Colonic mucosa (tissue), 4 donors: ENCODE results near the gene CRISPLD2. TPM values are rescaled to one million over a fixed set of nuclear protein-coding genes. Genes with fewer than 3 reads are reported as not detected.
"Not testable (repeated sequence)": the region's sequence is repeated elsewhere in the genome, so short reads cannot be mapped to it uniquely, and the experiment has no call there.

Experiments
- DNase-seq: peaks from one replicate; pipeline ENCODE4 v3.0.0-alpha.2; 2020
- H3K27ac ChIP-seq: fragments of 200-600 bp; one replicate; pipeline ENCODE4 v1.8.0; 2021
- H3K27me3 ChIP-seq: fragments of 200-600 bp; one replicate; pipeline ENCODE4 v1.8.0; 2021
- H3K36me3 ChIP-seq: fragments of 200-600 bp; one replicate; pipeline ENCODE4 v1.8.0; 2021
- H3K4me1 ChIP-seq: fragments of 200-600 bp; one replicate; pipeline ENCODE4 v1.8.0; 2021; ENCODE audit warnings: mild to moderate bottlenecking
- H3K4me3 ChIP-seq: fragments of 200-600 bp; one replicate; pipeline ENCODE4 v1.8.0; 2021
- H3K9ac ChIP-seq, 2 donors: one replicate each; pipeline ENCODE4 v1.7.0; 2013; ENCODE audit warnings: control low read depth in 2 of 2, low read depth in 2 of 2, low read length in 2 of 2
- H3K9me3 ChIP-seq: fragments of 200-600 bp; one replicate; pipeline ENCODE4 v1.8.0; 2021
- CTCF ChIP-seq: fragments of 200-600 bp; IDR thresholded peaks from one replicate; pipeline ENCODE4 v1.8.0; 2022; ENCODE audit warnings: antibody characterized with exemption, mild to moderate bottlenecking
- intact Hi-C: fragments of 100-400 bp; cut with DNase I; formaldehyde crosslinking; loops from one replicate; pipeline ENCODE4 v1.14.1; 2022
- total RNA-seq, 2 donors: library from RNA; stranded (reverse); fragmentation: NEBNext Ultra II Directional in 1 of 2; extraction: Animal tissue kit (Norgen Biotek cat#: 25700) in 1 of 2; gene quantifications; one replicate each; pipeline ENCODE4 v1.2.1, GENCODE V29; 2021
- donor health status: healthy.
- donor health status: DM: no; HTN: no; CAD: no.
- donor health status: DM: no; HTN: no; CAD: no.

The CRISPLD2 gene
- total RNA-seq, 2 donors from 2014 or later = 10.4 to 37.9 TPM

GRCh38 chr16:84864326-84864955 is 44.7 kb downstream of the CRISPLD2 start:
- Histone ChIP-seq H3K36me3 (no peaks in the 10 kb centered on the region), H3K4me1 (no peaks in the 10 kb centered on the region), H3K27ac (no peak overlapping the region), H3K27me3 (no peaks in the 10 kb centered on the region), H3K9me3 (no peaks in the 10 kb centered on the region), H3K9ac (no peak overlapping the region), H3K4me3 (no peak overlapping the region)
- intact Hi-C loops = no loop called here
- no peak for DNase-seq
- TF ChIP-seq CTCF = no peak

GRCh38 chr16:84867696-84868095 is 47.9 kb downstream of the CRISPLD2 start:
- intact Hi-C loops = no loop called here
- no peaks in the 10 kb centered on the region for H3K9me3 ChIP-seq
- H3K27ac ChIP-seq = no peak overlapping the region
- DNase-seq = no peak
- H3K27me3 ChIP-seq = no peaks in the 10 kb centered on the region
- H3K4me3 ChIP-seq = no peak overlapping the region
- H3K9ac ChIP-seq = no peak overlapping the region
- TF ChIP-seq CTCF = no peak
- no peaks in the 10 kb centered on the region for H3K36me3 ChIP-seq
- H3K4me1 ChIP-seq = no peaks in the 10 kb centered on the region

GRCh38 chr16:84868328-84868727 is 48.5 kb downstream of the CRISPLD2 start:
- Histone ChIP-seq H3K4me1 (no peaks in the 10 kb centered on the region), H3K27me3 (no peaks in the 10 kb centered on the region), H3K9me3 (no peaks in the 10 kb centered on the region), H3K27ac (no peak overlapping the region), H3K36me3 (no peaks in the 10 kb centered on the region), H3K4me3 (no peak overlapping the region), H3K9ac (no peak overlapping the region)
- no peak for TF ChIP-seq CTCF
- no peak for DNase-seq
- intact Hi-C loops = no loop called here

GRCh38 chr16:84868829-84869472 is 49.2 kb downstream of the CRISPLD2 start:
- Histone ChIP-seq H3K27me3 (no peaks in the 10 kb centered on the region), H3K27ac (no peak overlapping the region), H3K36me3 (no peaks in the 10 kb centered on the region), H3K4me1 (no peaks in the 10 kb centered on the region), H3K9ac (no peak overlapping the region), H3K4me3 (no peak overlapping the region), H3K9me3 (no peaks in the 10 kb centered on the region)
- intact Hi-C loops = no loop called here
- DNase-seq = no peak
- TF ChIP-seq CTCF = no peak

- Histone ChIP-seq H3K9ac (no peak overlapping the region), H3K4me1 (no peaks in the 10 kb centered on the region), H3K36me3 (no peaks in the 10 kb centered on the region), H3K27ac (no peak overlapping the region), H3K4me3 (no peak overlapping the region), H3K27me3 (no peaks in the 10 kb centered on the region), H3K9me3 (no peaks in the 10 kb centered on the region)
- TF ChIP-seq CTCF = no peak
- no peak for DNase-seq
- intact Hi-C loops = no loop called here
Measured at GRCh38 chr16:84869473-84869845, 49.7 kb downstream of the CRISPLD2 start.

GRCh38 chr16:84872971-84873370 is 53.2 kb downstream of the CRISPLD2 start:
- H3K4me1 ChIP-seq, H3K9me3 ChIP-seq, H3K27me3 ChIP-seq, H3K27ac ChIP-seq, H3K9ac ChIP-seq, H3K4me3 ChIP-seq, DNase-seq, H3K36me3 ChIP-seq, intact Hi-C loops: not testable (repeated sequence)
